Subcutaneous abdominal adipose tissue (tissue), 5 donors: ENCODE data around the gene PLEKHA8.

Experiments
- H3K27ac ChIP-seq: one replicate; pipeline ENCODE4 v1.7.0; 2013; ENCODE audit warnings: low read depth, mild to moderate bottlenecking, inconsistent platforms, low read length, moderate library complexity
- H3K27me3 ChIP-seq, 5 donors: one replicate each; pipeline ENCODE4 v1.7.0; 2013; ENCODE audit warnings: low read length in 5 of 5, inconsistent platforms in 1 of 5; ENCODE audit not compliant: control insufficient read depth in 5 of 5, insufficient read depth in 4 of 5
- H3K36me3 ChIP-seq, 5 donors: one replicate each; pipeline ENCODE4 v1.7.0; 2013; ENCODE audit warnings: low read length in 5 of 5; ENCODE audit not compliant: control insufficient read depth in 5 of 5, insufficient read depth in 5 of 5
- H3K4me1 ChIP-seq, 5 donors: one replicate each; pipeline ENCODE4 v1.7.0; 2013; ENCODE audit warnings: low read length in 5 of 5, mild to moderate bottlenecking in 3 of 5, moderate library complexity in 1 of 5; ENCODE audit not compliant: control insufficient read depth in 5 of 5, insufficient read depth in 5 of 5
- H3K4me3 ChIP-seq, 5 donors: one replicate each; pipeline ENCODE4 v1.7.0; 2013; ENCODE audit warnings: low read length in 5 of 5, low read depth in 1 of 5
- H3K9ac ChIP-seq, 5 donors: one replicate each; pipeline ENCODE4 v1.7.0; 2013; ENCODE audit warnings: low read length in 5 of 5, mild to moderate bottlenecking in 4 of 5, moderate library complexity in 3 of 5
- H3K9me3 ChIP-seq, 5 donors: one replicate each; pipeline ENCODE4 v1.7.0; 2013; ENCODE audit warnings: low read length in 5 of 5; ENCODE audit not compliant: control insufficient read depth in 5 of 5
- donor health status: healthy.
- donor health status: healthy.
- donor health status: healthy.
- donor health status: healthy.
- donor health status: healthy.

PLEKHA8 gene

GRCh38 chr7:30148426-30148825 is 120.2 kb downstream of the PLEKHA8 start:
- Histone ChIP-seq H3K27me3 (no peaks in the 10 kb centered on the region), H3K9me3 (no peaks in the 10 kb centered on the region), H3K9ac (no peak overlapping the region), H3K36me3 (peaks cover 9 to 55% (median 46%) of the 10 kb centered on the region in 5 donors), H3K27ac (no peak overlapping the region), H3K4me1 (peaks cover 0 to 47% (median 43%) of the 10 kb centered on the region in 5 donors), H3K4me3 (no peak overlapping the region)

- Histone ChIP-seq H3K27ac (no peak overlapping the region), H3K4me3 (peak overlapping the region in 1 of 5 donors; percentile 12), H3K9ac (no peak overlapping the region), H3K4me1 (peaks cover 0 to 41% (median 38%) of the 10 kb centered on the region in 5 donors), H3K27me3 (no peaks in the 10 kb centered on the region), H3K9me3 (no peaks in the 10 kb centered on the region), H3K36me3 (peaks cover 9 to 58% (median 49%) of the 10 kb centered on the region in 5 donors)
Measured at GRCh38 chr7:30148951-30149459, 120.8 kb downstream of the PLEKHA8 start.

DNA sequence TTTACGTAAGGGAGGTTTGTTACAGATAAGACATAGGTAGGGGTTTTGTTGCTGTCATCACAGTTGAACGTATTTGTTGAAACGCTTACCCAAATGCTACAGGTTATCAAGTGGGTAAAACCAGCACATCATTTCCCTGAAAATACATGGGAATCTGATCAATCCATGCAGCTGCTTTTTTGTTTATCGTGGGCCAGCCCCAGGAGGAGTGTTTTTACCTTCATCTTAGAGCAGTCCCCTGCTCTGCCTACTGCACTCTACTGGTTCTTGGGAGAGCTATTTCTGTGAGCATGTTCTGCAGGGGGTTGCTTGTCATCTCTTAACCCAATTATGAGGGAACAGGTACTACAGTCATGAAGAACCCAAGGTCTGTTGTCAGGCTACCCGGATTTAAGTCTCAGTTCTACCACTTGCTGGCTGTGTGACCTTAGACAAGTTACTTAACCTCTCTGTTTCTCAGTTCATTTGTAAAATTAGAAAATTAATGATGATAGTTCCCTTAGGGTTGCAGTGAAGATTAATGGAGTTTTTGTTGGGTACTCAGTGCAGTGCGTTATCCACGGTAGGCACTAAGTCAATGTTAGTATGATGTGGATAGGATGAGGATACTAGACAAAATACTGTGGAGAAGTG is 121.5 kb downstream of the PLEKHA8 start:
- Histone ChIP-seq H3K27ac (no peak overlapping the region), H3K36me3 (peaks cover 11 to 65% (median 57%) of the 10 kb centered on the region in 5 donors), H3K9ac (no peak overlapping the region)

GRCh38 chr7:30150711-30151110 is 122.5 kb downstream of the PLEKHA8 start:
- Histone ChIP-seq H3K9me3 (no peaks in the 10 kb centered on the region), H3K36me3 (peaks cover 11 to 73% (median 63%) of the 10 kb centered on the region in 5 donors), H3K27me3 (no peaks in the 10 kb centered on the region), H3K27ac (peak overlapping the region; percentile 8), H3K9ac (no peak overlapping the region), H3K4me3 (no peak overlapping the region), H3K4me1 (peaks cover 0 to 33% (median 27%) of the 10 kb centered on the region in 5 donors)

More for the DNA sequence above, 121.5 kb downstream of the PLEKHA8 start:
- no peaks in the 10 kb centered on the region for H3K9me3 ChIP-seq
- no peaks in the 10 kb centered on the region for H3K27me3 ChIP-seq
- peaks cover 0 to 33% (median 30%) of the 10 kb centered on the region in 5 donors for H3K4me1 ChIP-seq
- H3K4me3 ChIP-seq, result no peak overlapping the region

DNA sequence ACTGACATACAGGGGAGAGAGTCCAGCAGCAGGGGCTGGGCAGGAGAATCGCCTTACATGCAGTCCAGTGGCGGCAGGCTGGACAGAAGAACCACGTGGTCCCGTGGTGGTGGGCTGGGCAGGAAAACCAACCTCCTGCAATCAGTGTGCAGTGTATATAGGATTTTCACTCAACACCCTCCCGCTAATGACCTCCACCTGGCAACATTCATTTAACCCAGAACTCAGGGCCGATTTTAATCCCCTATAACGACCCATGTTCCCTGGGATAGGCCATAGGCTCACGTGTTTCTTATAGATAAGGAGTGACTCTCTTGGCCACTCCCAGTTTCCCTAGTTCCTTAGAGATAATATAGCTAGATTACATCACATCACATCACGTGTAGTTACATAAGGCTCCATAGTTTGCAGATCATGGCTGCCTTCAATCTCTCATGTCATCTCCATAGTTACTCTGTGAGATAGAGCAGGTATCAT is 125.9 kb downstream of the PLEKHA8 start:
- H3K4me1 ChIP-seq, result peaks cover 0 to 22% (median 18%) of the 10 kb centered on the region in 5 donors
- H3K27ac ChIP-seq, result no peak overlapping the region
- H3K4me3 ChIP-seq, result no peak overlapping the region
- no peak overlapping the region for H3K9ac ChIP-seq
- no peaks in the 10 kb centered on the region for H3K27me3 ChIP-seq
- peaks cover 22 to 70% (median 61%) of the 10 kb centered on the region in 5 donors for H3K36me3 ChIP-seq
- H3K9me3 ChIP-seq, result no peaks in the 10 kb centered on the region

GRCh38 chr7:30155481-30155880 is 127.3 kb downstream of the PLEKHA8 start:
- Histone ChIP-seq H3K4me1 (peaks cover 0 to 33% (median 26%) of the 10 kb centered on the region in 5 donors), H3K4me3 (no peak overlapping the region), H3K9ac (peak overlapping the region in 1 of 5 donors; percentile 24), H3K27me3 (no peaks in the 10 kb centered on the region), H3K36me3 (peaks cover 19 to 74% (median 66%) of the 10 kb centered on the region in 5 donors), H3K27ac (no peak overlapping the region), H3K9me3 (no peaks in the 10 kb centered on the region)

- Histone ChIP-seq H3K9ac (no peak overlapping the region), H3K27me3 (no peaks in the 10 kb centered on the region), H3K4me3 (no peak overlapping the region), H3K36me3 (peaks cover 14 to 64% (median 55%) of the 10 kb centered on the region in 5 donors), H3K4me1 (peaks cover 0 to 41% (median 28%) of the 10 kb centered on the region in 5 donors), H3K27ac (no peak overlapping the region), H3K9me3 (no peaks in the 10 kb centered on the region)
Measured at GRCh38 chr7:30157204-30157603, 129.0 kb downstream of the PLEKHA8 start.

DNA sequence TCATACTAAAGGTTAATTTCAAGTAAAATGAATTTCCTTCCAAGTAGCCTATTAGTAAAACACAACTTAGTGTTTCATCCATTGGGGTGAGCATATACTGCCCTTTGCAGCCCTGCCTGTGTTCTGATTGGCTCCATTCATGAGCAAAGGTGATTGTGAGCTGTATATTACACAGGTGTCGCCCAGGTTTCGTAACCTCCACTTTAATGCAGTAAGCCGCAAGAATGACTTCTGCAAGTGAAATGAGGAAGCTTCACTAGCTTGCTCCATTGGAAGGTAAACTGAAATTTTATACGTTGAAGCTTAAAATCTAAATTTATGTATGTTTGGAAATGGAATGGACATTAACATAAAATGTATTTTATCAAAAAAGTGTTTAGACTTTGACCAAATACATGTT is 131.0 kb downstream of the PLEKHA8 start:
- Histone ChIP-seq H3K9me3 (no peaks in the 10 kb centered on the region), H3K36me3 (peaks cover 14 to 49% (median 36%) of the 10 kb centered on the region in 5 donors), H3K9ac (peak overlapping the region in 1 of 5 donors; percentile 27), H3K4me1 (peaks cover 2 to 60% (median 48%) of the 10 kb centered on the region in 5 donors), H3K27ac (no peak overlapping the region), H3K4me3 (no peak overlapping the region), H3K27me3 (no peaks in the 10 kb centered on the region)

DNA sequence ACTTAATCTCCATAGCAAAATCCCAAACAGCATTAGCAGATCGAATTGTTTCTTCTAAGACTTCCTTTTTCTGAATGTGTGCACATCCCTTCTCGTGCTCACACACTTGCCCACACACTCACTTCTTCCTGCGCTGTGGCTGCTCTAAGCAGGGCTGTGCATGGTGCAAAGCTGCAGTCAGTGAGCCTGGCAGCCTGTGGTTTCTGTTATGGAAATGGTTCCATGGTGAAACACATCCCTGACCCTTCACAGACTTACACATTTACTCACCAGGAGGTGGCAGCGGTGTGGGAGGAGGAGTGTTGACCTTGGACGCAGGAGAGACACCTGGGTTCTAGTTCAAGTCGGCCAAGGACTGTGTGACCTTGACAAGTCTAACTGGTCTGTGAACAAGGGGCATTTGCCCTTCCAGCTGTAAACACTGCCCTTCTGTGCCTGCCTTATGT is 131.5 kb downstream of the PLEKHA8 start:
- peaks cover 11 to 44% (median 30%) of the 10 kb centered on the region in 5 donors for H3K36me3 ChIP-seq
- no peak overlapping the region for H3K4me3 ChIP-seq
- peak overlapping the region; percentile 38 for H3K27ac ChIP-seq
- H3K27me3 ChIP-seq, result no peaks in the 10 kb centered on the region
- peaks cover 2 to 66% (median 50%) of the 10 kb centered on the region in 5 donors for H3K4me1 ChIP-seq
- H3K9me3 ChIP-seq, result no peaks in the 10 kb centered on the region
- no peak overlapping the region for H3K9ac ChIP-seq

- H3K27ac ChIP-seq, result peak overlapping the region; percentile 38
- H3K27me3 ChIP-seq, result no peaks in the 10 kb centered on the region
- H3K9me3 ChIP-seq, result no peaks in the 10 kb centered on the region
- H3K9ac ChIP-seq, result peak overlapping the region in 1 of 5 donors; percentile 45
- no peak overlapping the region for H3K4me3 ChIP-seq
- H3K36me3 ChIP-seq, result peaks cover 12 to 43% (median 24%) of the 10 kb centered on the region in 5 donors
- peaks cover 2 to 72% (median 56%) of the 10 kb centered on the region in 5 donors for H3K4me1 ChIP-seq
Measured at GRCh38 chr7:30160329-30160728, 132.1 kb downstream of the PLEKHA8 start.
